IPS DF 4.7 (cell line): Measurements from ENCODE around the gene RAI14.
"Not testable (repeated sequence)": the region's sequence is repeated elsewhere in the genome, so short reads cannot be mapped to it uniquely, and the experiment has no call there.

Source experiments
- DNase-seq: peaks from one replicate; pipeline ENCODE4 v3.0.0-alpha.2; 2013; ENCODE audit warnings: low spot score; ENCODE audit errors: extremely low read depth

RAI14 gene

GRCh38 chr5:34767180-34767579 is 111.1 kb downstream of the RAI14 start:
- no peak for DNase-seq

DNA sequence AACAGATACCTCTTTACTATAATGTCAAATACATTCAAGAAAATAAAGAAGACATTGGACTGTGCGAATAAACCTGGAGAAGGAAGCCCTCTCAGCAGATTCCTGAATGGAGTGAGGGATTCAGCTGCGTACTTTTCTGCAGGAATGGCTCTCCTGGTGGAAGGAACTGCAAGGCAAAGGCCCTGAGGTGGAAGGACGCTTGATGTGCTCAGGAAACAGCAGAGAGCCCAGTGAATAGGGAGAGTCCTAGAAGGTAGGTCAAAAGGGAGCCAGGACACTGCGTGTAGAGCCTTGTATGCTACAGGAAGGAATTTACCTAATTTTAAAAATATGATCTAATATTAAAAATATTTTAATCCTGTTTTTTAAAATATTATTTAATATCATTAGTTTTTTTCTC is 114.4 kb downstream of the RAI14 start:
- no peak for DNase-seq

- DNase-seq = no peak
Observed at GRCh38 chr5:34771076-34771475, 114.9 kb downstream of the RAI14 start.

- DNase-seq = no peak
Observed at GRCh38 chr5:34772267-34773098, 116.4 kb downstream of the RAI14 start.

DNA sequence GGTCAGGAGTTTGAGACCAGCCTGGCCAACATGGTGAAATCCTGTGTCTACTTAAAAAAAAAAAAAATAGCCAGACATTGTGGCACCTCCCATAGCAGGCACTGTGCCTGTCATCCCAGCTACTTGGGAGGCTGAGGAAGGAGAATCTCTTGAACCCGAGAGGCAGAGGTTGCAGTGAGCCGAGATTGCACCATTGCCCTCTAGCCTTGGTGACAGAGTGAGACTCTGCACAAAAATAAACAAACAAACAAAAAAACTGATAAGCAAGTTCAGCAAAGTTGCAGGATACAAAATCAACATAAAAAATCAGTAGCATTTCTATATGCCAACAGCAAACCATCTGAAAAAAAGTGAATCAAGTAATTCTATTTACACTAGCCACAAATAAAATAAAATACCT is 118.0 kb downstream of the RAI14 start:
- no peak for DNase-seq

DNA sequence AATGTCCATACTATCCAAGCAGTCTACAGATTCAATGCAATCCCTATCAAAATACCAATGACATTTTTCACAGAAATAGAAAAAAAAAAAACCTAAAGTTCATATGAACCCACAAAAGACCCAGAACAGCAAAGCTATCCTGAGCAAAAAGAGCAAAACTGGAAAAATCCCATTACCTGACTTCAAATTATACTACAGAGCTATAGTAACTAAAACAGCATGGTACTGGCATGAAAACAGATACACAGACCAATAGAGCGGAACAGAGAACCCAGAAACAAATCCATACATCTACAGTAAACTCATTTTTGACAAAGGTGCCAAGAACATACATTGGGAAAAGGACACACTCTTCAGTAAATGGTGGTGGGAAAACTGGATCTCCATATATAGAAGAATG is 118.5 kb downstream of the RAI14 start:
- not testable (repeated sequence) for DNase-seq

GRCh38 chr5:34775886-34776285 is 119.8 kb downstream of the RAI14 start:
- no peak for DNase-seq

DNA sequence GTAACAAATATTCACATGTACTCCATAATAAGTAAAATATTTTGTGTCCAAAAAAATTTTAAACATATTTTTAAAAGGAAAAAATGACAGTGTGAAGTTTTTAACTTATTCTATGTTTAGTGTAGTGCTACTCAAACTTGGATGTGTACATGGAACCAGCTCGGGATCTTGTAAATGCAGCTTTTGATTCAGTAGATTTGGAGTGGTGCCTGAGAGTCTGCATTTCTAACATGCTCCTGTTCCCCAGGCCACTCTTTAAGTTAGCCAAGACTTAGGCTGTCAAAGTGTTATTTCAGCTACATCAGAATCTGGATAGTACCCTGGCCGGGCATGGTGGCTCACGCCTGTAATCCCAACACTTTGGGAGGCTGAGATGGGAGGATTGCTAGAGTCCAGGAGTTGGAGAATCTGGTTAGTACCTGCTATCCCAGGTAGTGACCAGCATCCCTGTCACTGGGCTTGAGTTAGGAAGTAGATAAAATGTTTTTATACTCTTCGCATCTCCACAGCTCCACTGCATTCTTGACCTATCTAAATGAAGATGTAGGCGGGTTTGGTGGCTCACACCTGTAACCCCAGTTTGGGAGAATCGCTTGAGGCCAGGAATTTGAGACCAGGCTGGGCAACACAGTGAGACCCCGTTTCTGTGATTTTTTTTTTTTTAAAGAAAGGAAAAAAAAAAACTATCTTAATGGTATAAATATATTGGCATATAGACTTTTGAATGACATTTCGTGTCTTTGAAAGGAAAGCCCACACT is 122.1 kb downstream of the RAI14 start:
- DNase-seq = no peak

- not testable (repeated sequence) for DNase-seq
Observed at GRCh38 chr5:34783892-34784291, 127.8 kb downstream of the RAI14 start.

DNA sequence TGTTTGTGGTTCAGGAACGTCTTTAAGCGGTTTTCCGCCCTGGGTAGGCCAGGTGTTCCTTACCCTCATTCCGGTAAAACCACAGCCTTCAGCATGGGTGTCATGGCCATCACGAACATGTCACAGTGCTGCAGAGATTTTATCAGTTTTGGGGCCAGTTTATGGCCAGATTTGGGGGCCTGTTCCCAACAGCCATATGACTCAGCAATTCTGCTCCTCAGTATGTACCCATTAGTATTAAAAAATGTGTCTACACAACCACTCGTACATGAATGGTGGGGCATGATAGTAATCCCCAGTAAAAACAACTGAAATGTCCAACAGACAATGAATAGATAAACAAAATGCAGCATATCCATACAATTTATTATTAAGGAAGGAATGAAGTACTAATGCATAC is 130.9 kb downstream of the RAI14 start:
- no peak for DNase-seq

GRCh38 chr5:34789021-34789531 is 132.9 kb downstream of the RAI14 start:
- DNase-seq = no peak

DNA sequence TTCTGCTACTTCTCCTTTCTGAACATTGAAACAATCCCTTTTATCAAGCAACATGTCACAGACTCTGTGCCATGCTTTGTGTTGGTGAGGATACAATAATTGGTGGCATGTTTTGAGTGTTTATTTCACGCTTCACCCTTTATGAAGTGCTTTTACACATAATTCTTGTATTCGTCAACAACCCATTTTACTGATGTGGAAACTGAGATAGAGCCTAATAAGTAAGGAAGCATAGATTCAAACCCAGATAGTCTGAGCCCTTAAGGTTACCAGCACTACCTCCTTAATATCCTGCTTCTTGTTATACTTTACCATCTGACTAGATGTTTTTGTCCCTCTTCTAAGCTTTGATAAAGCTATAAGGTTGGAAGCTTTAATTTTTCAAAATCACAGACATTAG is 133.5 kb downstream of the RAI14 start:
- DNase-seq = no peak

DNA sequence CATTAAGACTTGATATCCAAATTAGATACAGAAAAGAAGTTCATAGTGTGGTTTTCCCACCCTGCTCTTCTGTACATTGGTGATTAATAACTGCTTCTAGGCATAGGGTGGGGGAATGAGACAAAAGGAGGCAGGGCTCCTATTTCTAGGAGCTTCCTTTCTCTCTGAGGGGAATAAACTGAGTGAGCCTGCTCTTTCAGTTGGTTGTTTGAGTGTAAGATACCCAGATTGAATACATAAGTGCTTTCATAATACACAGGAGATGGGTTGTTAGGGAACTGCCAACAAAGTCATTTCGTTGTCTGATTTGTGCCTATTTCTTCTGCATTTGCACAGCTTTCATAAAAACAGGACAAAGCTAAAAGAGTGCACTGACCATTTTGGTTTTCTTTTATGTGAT is 133.9 kb downstream of the RAI14 start:
- no peak for DNase-seq

GRCh38 chr5:34791761-34792244 is 135.7 kb downstream of the RAI14 start:
- no peak for DNase-seq

DNA sequence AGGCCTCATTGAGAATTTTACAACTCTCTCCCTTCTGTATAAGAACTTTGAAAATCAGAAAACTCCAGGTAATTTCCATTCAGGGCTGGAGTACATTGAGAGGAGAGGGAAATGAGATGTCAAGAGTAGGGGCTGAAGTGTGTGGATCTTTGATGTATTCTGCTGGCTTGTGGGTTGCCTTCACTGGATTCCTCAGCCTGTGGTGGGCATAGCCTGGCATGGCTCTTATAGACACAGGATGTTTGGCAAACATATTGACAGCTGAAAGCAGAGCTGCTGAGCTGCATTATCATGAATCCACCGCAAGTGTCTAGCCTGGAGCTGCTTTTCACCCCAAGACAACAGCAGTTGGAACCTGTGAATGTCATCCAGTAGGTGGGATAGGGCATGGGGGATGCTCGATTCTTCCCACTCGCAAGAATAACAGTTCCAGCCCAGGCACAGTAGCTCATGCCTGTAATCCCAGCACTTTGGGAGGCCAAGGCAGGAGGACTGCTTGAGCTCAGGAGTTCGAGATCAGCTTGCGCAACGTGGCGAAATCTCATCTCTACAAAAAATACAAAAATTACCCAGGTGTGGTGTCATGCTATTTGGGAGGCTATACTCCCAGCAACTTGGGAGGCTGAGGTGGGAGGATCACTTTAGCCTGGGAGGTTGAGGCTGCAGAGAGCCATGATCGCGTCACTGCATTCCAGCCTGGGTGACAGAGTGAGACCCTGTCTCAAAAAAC is 146.9 kb downstream of the RAI14 start:
- DNase-seq = no peak

DNA sequence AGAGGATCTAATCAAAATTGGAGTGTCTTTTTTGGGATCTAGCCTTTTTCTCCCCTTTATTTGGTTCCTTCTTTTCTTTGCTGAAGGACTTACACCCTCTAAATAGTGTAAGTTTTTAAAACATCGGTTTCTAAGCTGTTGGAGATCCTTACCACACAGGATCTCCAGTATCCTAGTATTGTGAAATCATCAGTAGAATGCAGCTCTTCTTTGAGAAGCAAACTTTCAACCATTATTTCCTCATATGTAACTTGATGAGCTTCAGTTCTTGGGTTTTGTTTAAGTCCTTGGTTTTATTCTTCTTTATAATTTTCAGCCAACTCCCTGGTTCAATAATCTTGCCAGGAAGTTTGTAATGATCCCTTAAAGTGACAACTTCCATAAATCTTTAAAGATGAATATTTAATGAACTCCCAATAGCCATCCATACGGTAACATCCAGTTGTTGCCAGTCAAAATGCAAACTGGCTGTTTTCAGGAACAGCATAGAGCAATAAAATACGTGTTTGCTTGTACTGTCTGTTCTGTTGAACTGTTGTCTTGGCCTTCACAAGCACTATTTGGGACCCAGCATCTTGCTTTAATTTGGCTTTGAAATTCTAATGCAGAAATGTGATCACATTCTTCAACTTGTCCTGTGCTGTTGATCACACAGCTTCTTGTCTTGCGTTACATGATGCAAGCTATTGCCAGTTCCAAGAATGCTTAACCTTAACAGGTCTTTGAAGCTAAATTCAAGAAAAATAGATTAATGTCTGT is 148.0 kb downstream of the RAI14 start:
- no peak for DNase-seq

DNA sequence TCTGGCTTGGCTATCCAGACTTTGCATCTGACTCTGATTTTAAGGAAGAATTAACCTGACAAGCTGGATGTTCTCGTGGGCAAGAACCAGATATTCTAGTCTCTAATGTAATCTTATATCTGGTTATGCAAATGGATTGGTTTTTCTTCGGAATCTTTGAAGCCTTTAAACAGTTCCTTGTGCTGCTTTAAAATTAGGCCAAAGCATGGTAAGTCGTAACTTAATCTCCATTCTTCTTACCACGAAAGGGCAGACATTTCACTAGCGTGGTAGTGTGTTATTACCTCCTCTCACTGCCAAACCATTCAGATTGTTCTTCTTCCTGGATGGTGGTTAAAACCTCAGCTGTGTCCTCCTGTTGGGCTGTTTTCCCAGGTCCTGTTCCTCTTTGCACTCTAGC is 148.8 kb downstream of the RAI14 start:
- DNase-seq = no peak

GRCh38 chr5:34806532-34806931 is 150.4 kb downstream of the RAI14 start:
- no peak for DNase-seq

DNA sequence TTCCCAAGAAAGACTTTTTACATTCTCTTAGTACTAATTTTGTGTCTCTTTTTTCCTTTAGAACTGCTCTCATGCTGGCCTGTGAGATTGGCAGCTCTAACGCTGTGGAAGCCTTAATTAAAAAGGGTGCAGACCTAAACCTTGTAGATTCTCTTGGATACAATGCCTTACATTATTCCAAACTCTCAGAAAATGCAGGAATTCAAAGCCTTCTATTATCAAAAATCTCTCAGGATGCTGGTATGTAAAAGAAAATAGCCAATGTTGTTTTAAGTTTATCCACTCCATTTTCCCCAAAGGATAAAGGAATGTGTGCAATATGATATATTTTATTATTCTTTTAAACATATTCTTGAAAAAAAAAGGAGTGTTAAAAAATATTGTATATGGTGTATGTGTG is 155.6 kb downstream of the RAI14 start:
- DNase-seq = no peak

GRCh38 chr5:34813509-34813908 is 157.4 kb downstream of the RAI14 start:
- DNase-seq = no peak
